Measurements from ENCODE around the gene MRPL34. TPM values are rescaled to one million over a fixed set of nuclear protein-coding genes. Genes with fewer than 3 reads are reported as not detected.

Gene MRPL34
- total RNA-seq, 5 donors from 2014 or later (not counting 1 experiment from before 2014, with no cell fraction given) = 37.6 to 87.0 (median 69.3) TPM

GRCh38 chr19:17319473-17320238, 14.0 kb downstream of the MRPL34 start:
- Mint-ChIP-seq H3K27me3 (no peaks in the 10 kb centered on the region), H3K27ac (no peak overlapping the region), H3K9me3 (no peaks in the 10 kb centered on the region), H3K36me3 (peaks cover 21% of the 10 kb centered on the region), H3K4me3 (no peak overlapping the region), H3K4me1 (peaks cover 4 to 12% (median 7%) of the 10 kb centered on the region in 3 donors)
- peaks cover 24 to 33% of the 10 kb centered on the region in 2 donors for H3K36me3 ChIP-seq (ENCODE audit: control insufficient read depth in 2 of 2, extremely low read depth in 1 of 2, insufficient read depth in 1 of 2, low read length in 1 of 2)
- CTCF ChIA-PET = interaction anchor here in 1 of 2 donors (0.5 kb wide), 1 partner anchor 230 kb away, joined by 6 read pairs; no protein-coding TSS in a partner anchor
- DNase-seq (no peak), ATAC-seq (replicated peaks in 1 of 4) (no peak)
- 94% methylated on average over 24 of the region's 40 CpGs for WGBS (ENCODE audit: insufficient coverage)
- H3K4me1 ChIP-seq (ENCODE audit: control insufficient read depth in 1 of 2, extremely low read depth in 1 of 2, insufficient read depth in 2 of 2, low read length in 2 of 2) = peaks cover 0 to 19% of the 10 kb centered on the region in 2 experiments
- H3K4me3 ChIP-seq (ENCODE audit: control insufficient read depth in 1 of 2, extremely low read depth in 1 of 2, low read length in 1 of 2) = no peak overlapping the region
- POLR2A ChIA-PET = no interaction called here
- H3K27me3 ChIP-seq (replicated peaks in 1 of 2; ENCODE audit: control insufficient read depth in 2 of 2, extremely low read depth in 1 of 2, insufficient read depth in 2 of 2, low read length in 1 of 2) = no peaks in the 10 kb centered on the region
- H3K9me3 ChIP-seq = no peaks in the 10 kb centered on the region
- no peak overlapping the region for H3K27ac ChIP-seq (ENCODE audit: low read length)

GRCh38 chr19:17320435-17320834, 14.8 kb downstream of the MRPL34 start:
- ATAC-seq (replicated peaks in 1 of 4) = no peak
- Mint-ChIP-seq H3K36me3 (peaks cover 20% of the 10 kb centered on the region), H3K9me3 (no peaks in the 10 kb centered on the region), H3K4me3 (no peak overlapping the region), H3K27me3 (no peaks in the 10 kb centered on the region), H3K4me1 (peaks cover 4 to 12% (median 7%) of the 10 kb centered on the region in 3 donors), H3K27ac (no peak overlapping the region)
- Histone ChIP-seq H3K4me1 (ENCODE audit: control insufficient read depth in 1 of 2, extremely low read depth in 1 of 2, insufficient read depth in 2 of 2, low read length in 2 of 2) (peaks cover 0 to 19% of the 10 kb centered on the region in 2 experiments), H3K4me3 (ENCODE audit: control insufficient read depth in 1 of 2, extremely low read depth in 1 of 2, low read length in 1 of 2) (no peak overlapping the region), H3K36me3 (ENCODE audit: control insufficient read depth in 2 of 2, extremely low read depth in 1 of 2, insufficient read depth in 1 of 2, low read length in 1 of 2) (peaks cover 27 to 29% of the 10 kb centered on the region in 2 donors), H3K9me3 (no peaks in the 10 kb centered on the region), H3K27me3 (replicated peaks in 1 of 2; ENCODE audit: control insufficient read depth in 2 of 2, extremely low read depth in 1 of 2, insufficient read depth in 2 of 2, low read length in 1 of 2) (no peaks in the 10 kb centered on the region), H3K27ac (ENCODE audit: low read length) (no peak overlapping the region)
- ChIA-PET CTCF (no interaction called here), POLR2A (no interaction called here)
- DNase-seq = no peak
- 83% methylated on average over 9 of the region's 11 CpGs for WGBS (ENCODE audit: insufficient coverage)

- H3K4me1 ChIP-seq (ENCODE audit: control insufficient read depth in 1 of 2, extremely low read depth in 1 of 2, insufficient read depth in 2 of 2, low read length in 2 of 2) = peaks cover 0 to 19% of the 10 kb centered on the region in 2 experiments
- Mint-ChIP-seq H3K4me3 (no peak overlapping the region), H3K36me3 (peaks cover 11% of the 10 kb centered on the region), H3K27me3 (no peaks in the 10 kb centered on the region), H3K27ac (peak overlapping the region in 1 of 2 donors; percentile 48), H3K9me3 (no peaks in the 10 kb centered on the region), H3K4me1 (peaks cover 4 to 12% (median 5%) of the 10 kb centered on the region in 3 donors)
- POLR2A ChIA-PET = no interaction called here
- peaks cover 22 to 27% of the 10 kb centered on the region in 2 donors for H3K36me3 ChIP-seq (ENCODE audit: control insufficient read depth in 2 of 2, extremely low read depth in 1 of 2, insufficient read depth in 1 of 2, low read length in 1 of 2)
- no peak overlapping the region for H3K4me3 ChIP-seq (ENCODE audit: control insufficient read depth in 1 of 2, extremely low read depth in 1 of 2, low read length in 1 of 2)
- 97% methylated on average over 16 of the region's 19 CpGs for WGBS (ENCODE audit: insufficient coverage)
- H3K27ac ChIP-seq (ENCODE audit: low read length) = no peak overlapping the region
- no peaks in the 10 kb centered on the region for H3K9me3 ChIP-seq
- CTCF ChIA-PET = no interaction called here
- no peak for ATAC-seq (replicated peaks in 1 of 4)
- DNase-seq = no peak
- H3K27me3 ChIP-seq (replicated peaks in 1 of 2; ENCODE audit: control insufficient read depth in 2 of 2, extremely low read depth in 1 of 2, insufficient read depth in 2 of 2, low read length in 1 of 2) = no peaks in the 10 kb centered on the region
These were observed 16.2 kb downstream of the MRPL34 start for GRCh38 chr19:17321655-17322489.

- DNase-seq (no peak), ATAC-seq (replicated peaks in 1 of 4) (no peak)
- Mint-ChIP-seq H3K36me3 (peaks cover 11% of the 10 kb centered on the region), H3K27ac (no peak overlapping the region), H3K9me3 (no peaks in the 10 kb centered on the region), H3K27me3 (no peaks in the 10 kb centered on the region), H3K4me1 (peaks cover 4 to 12% (median 7%) of the 10 kb centered on the region in 3 donors), H3K4me3 (peak overlapping the region in 2 of 3 donors; percentile 25 to 61)
- WGBS (ENCODE audit: insufficient coverage) = 80% methylated on average over 1 of the region's 10 CpGs
- POLR2A ChIA-PET = no interaction called here
- Histone ChIP-seq H3K4me3 (ENCODE audit: control insufficient read depth in 1 of 2, extremely low read depth in 1 of 2, low read length in 1 of 2) (no peak overlapping the region), H3K27ac (ENCODE audit: low read length) (no peak overlapping the region), H3K27me3 (replicated peaks in 1 of 2; ENCODE audit: control insufficient read depth in 2 of 2, extremely low read depth in 1 of 2, insufficient read depth in 2 of 2, low read length in 1 of 2) (no peaks in the 10 kb centered on the region), H3K36me3 (ENCODE audit: control insufficient read depth in 2 of 2, extremely low read depth in 1 of 2, insufficient read depth in 1 of 2, low read length in 1 of 2) (peaks cover 22 to 27% of the 10 kb centered on the region in 2 donors), H3K9me3 (no peaks in the 10 kb centered on the region), H3K4me1 (ENCODE audit: control insufficient read depth in 1 of 2, extremely low read depth in 1 of 2, insufficient read depth in 2 of 2, low read length in 2 of 2) (peaks cover 0 to 15% of the 10 kb centered on the region in 2 experiments)
- CTCF ChIA-PET = no interaction called here
These were observed 17.2 kb downstream of the MRPL34 start for GRCh38 chr19:17322854-17323253.

- Histone ChIP-seq H3K4me1 (ENCODE audit: control insufficient read depth in 1 of 2, extremely low read depth in 1 of 2, insufficient read depth in 2 of 2, low read length in 2 of 2) (peaks cover 2 to 19% of the 10 kb centered on the region in 2 experiments), H3K9me3 (no peaks in the 10 kb centered on the region), H3K27ac (ENCODE audit: low read length) (no peak overlapping the region), H3K36me3 (ENCODE audit: control insufficient read depth in 2 of 2, extremely low read depth in 1 of 2, insufficient read depth in 1 of 2, low read length in 1 of 2) (peaks cover 22 to 27% of the 10 kb centered on the region in 2 donors), H3K4me3 (ENCODE audit: control insufficient read depth in 1 of 2, extremely low read depth in 1 of 2, low read length in 1 of 2) (no peak overlapping the region), H3K27me3 (replicated peaks in 1 of 2; ENCODE audit: control insufficient read depth in 2 of 2, extremely low read depth in 1 of 2, insufficient read depth in 2 of 2, low read length in 1 of 2) (no peaks in the 10 kb centered on the region)
- Mint-ChIP-seq H3K4me1 (peaks cover 4 to 12% (median 7%) of the 10 kb centered on the region in 3 donors), H3K9me3 (no peaks in the 10 kb centered on the region), H3K4me3 (peak overlapping the region in 2 of 3 donors; percentile 25 to 61), H3K27ac (no peak overlapping the region), H3K27me3 (no peaks in the 10 kb centered on the region), H3K36me3 (peaks cover 11% of the 10 kb centered on the region)
- 27% methylated on average over 51 of the region's 56 CpGs for WGBS (ENCODE audit: insufficient coverage)
- ATAC-seq (replicated peaks in 1 of 4) = peak in 1 of 4 experiments; percentile 4
- CTCF ChIA-PET = no interaction called here
- POLR2A ChIA-PET = no interaction called here
- DNase-seq = no peak
These were observed 17.8 kb downstream of the MRPL34 start for GRCh38 chr19:17323300-17323963.

GRCh38 chr19:17323964-17324332, 18.3 kb downstream of the MRPL34 start:
- Mint-ChIP-seq H3K27ac (no peak overlapping the region), H3K9me3 (no peaks in the 10 kb centered on the region), H3K4me3 (no peak overlapping the region), H3K27me3 (no peaks in the 10 kb centered on the region), H3K4me1 (peaks cover 4 to 12% (median 8%) of the 10 kb centered on the region in 3 donors), H3K36me3 (peaks cover 11% of the 10 kb centered on the region)
- Histone ChIP-seq H3K36me3 (ENCODE audit: control insufficient read depth in 2 of 2, extremely low read depth in 1 of 2, insufficient read depth in 1 of 2, low read length in 1 of 2) (peaks cover 20 to 24% of the 10 kb centered on the region in 2 donors), H3K4me3 (ENCODE audit: control insufficient read depth in 1 of 2, extremely low read depth in 1 of 2, low read length in 1 of 2) (no peak overlapping the region), H3K4me1 (ENCODE audit: control insufficient read depth in 1 of 2, extremely low read depth in 1 of 2, insufficient read depth in 2 of 2, low read length in 2 of 2) (peaks cover 2 to 21% of the 10 kb centered on the region in 2 experiments), H3K27ac (ENCODE audit: low read length) (no peak overlapping the region), H3K27me3 (replicated peaks in 1 of 2; ENCODE audit: control insufficient read depth in 2 of 2, extremely low read depth in 1 of 2, insufficient read depth in 2 of 2, low read length in 1 of 2) (no peaks in the 10 kb centered on the region), H3K9me3 (no peaks in the 10 kb centered on the region)
- ChIA-PET POLR2A (no interaction called here), CTCF (no interaction called here)
- peak in 3 of 35 experiments; percentile 20 to 33 (median 23) for DNase-seq
- WGBS (ENCODE audit: insufficient coverage) = 50% methylated on average over 7 of the region's 7 CpGs
- peak; percentile 11 to 21 (median 19) for ATAC-seq (replicated peaks in 1 of 4)

Data from T-cell (primary cell).